GM19239 (cell line): ENCODE measurements around the gene ARVCF.

Source experiments
- DNase-seq: peaks from one replicate; pipeline ENCODE4 v3.0.0; 2011; ENCODE audit warnings: low spot score; ENCODE audit not compliant: insufficient read length
- FAIRE-seq: peaks from 2 replicates; lab custom pipeline; 2011; peaks lifted over from hg19 to GRCh38; lab: Jason Lieb, UNC

ARVCF gene

DNA sequence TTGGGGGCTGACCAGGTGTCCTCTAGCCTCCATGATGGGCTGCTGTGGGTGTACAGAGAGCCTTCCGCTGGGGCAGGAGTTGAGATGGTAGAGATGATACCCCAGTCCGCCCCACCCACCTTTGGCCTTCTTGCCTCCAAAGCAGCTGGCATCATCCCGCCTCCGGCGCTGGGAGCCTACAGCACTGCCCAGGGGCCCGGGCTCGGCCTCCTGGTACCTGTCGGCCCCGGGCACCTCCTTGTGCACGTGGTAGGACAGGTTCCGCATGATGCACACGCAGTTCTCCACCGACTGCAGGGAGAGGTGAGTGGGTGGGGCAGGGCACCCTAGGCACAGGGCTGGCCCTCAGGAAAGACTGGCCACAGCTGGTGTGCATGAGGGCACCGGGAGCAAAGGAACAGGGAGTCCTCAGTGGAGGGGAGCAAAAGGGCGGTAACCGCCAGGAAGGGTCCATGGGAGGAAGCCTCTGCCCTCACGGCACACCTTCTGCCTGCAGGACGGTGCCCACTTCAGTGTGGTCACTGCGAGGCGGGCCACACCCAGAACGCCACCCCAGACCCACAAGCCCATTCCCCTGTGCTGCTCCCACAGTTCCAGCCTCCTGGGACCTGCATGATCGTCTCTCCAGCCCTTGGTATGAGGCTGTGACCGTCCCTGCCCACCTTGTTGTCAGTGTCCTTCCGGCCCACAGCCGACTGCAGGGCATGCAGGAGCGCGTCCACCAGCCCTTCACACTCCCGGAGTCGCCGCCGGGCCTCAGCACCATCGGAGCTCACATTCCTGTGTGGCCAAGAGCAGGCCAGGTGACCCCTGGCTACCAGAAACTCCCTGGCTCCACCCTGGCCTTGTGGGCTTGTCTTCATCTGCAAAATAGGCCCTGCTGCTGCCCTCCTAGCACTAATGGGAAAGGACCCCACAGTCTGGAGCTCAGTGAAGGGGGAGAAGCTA, 39.1 kb downstream of the ARVCF start:
- DNase-seq (no peak), FAIRE-seq (no peak)

DNA sequence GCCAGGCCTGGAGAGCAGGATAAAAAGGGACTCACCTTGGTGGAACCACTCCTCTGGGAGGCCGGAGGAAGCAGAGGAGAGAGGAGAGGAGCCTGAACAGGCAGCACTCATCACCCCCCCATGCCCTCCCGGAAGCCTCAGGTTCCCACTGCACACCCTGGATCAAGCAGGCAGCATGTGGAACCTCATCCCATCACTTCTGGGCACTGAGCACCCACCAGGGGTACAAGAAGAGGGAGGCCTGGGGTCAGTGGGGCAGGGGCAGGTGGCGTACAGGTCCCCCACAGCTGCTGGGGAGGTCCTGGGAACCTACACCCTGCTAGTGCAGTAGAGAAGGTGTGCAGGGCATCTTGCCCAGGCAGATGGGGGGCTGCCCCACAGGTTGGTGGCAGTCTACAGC, 40.0 kb downstream of the ARVCF start:
- FAIRE-seq (no peak), DNase-seq (no peak)

DNA sequence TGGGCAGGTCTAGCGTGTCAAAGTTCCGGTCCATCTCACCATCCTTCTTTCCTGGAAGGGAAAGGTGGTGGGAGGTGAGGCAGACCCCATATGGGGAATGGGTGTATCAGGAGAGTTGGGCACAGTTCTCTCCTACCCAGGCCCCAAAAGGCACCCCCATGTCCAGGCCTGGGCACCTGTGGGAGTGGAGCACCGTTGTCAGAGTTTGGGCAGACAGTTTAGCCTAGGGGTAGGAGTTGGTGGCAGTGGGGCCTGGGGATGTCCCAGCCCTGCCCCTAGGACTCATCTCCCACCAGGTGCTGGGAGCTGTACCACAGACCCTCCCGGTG, 41.0 kb downstream of the ARVCF start:
- DNase-seq = no peak
- no peak for FAIRE-seq

DNA sequence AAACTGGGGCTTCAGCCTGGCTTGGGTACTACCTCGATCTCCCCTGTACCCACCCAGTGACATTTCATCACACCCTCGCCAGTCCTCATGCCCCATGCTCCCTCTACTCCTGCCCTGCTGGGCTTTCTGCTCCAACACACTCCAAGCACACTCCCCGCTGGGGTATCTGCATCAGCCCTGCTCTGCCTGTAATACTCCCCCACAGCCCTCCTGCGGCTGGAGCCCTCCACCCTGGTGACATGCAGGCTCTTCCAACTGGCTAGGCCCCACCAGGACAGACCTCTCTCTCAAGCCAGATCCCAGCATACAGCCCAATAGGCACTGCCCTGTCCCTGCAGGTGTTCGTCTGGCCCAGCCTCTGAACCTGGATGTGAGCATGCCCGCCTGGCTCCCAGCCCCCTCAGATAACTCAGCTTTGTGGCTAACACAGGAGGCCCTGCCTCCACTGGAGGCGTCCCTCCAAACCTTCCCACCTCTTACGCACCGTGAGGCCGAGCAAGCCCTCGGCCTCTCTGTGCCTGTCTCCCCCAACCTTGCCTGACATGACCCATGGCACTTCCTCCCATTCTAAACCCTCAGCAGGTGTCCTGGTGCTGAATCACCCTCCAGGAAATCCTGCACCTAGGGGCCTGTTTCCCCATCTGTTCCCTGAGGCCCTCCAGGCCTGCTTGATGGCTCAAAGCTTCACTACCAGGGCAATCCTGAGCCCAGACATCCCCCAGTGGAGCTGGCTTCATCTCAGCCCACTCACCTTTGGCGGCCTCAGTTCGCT, 41.5 kb downstream of the ARVCF start:
- no peak for DNase-seq
- FAIRE-seq = no peak

DNA sequence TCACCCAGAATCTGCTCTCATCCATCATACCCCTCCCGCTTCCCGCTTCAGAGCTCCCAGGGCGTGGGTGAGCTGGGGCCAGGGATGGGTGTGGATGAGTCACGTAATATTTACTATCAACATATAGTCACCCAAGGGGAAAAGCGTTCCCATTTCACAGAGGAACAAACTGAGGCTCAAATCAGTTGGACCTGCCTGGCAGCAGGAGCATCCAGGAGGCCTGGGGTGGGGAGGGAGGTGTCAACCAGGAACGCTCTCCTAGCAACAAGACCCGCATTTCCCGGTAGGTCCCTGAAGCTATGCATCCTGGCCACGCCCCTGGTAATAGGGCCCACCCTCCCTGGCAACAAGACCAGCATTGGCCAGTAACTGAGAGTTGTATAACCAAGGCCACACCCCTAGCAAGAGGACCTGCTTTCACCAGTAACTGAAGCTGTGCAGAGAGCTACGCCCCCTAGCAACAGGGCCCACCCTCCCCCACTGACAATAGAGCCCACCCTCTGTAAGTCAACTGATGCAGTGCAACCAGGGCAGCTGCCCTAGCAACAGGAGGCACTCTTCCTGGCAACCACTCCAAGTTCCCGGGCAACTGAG, 42.3 kb downstream of the ARVCF start:
- peak; percentile 86 for DNase-seq
- FAIRE-seq = peak; percentile 18

DNA sequence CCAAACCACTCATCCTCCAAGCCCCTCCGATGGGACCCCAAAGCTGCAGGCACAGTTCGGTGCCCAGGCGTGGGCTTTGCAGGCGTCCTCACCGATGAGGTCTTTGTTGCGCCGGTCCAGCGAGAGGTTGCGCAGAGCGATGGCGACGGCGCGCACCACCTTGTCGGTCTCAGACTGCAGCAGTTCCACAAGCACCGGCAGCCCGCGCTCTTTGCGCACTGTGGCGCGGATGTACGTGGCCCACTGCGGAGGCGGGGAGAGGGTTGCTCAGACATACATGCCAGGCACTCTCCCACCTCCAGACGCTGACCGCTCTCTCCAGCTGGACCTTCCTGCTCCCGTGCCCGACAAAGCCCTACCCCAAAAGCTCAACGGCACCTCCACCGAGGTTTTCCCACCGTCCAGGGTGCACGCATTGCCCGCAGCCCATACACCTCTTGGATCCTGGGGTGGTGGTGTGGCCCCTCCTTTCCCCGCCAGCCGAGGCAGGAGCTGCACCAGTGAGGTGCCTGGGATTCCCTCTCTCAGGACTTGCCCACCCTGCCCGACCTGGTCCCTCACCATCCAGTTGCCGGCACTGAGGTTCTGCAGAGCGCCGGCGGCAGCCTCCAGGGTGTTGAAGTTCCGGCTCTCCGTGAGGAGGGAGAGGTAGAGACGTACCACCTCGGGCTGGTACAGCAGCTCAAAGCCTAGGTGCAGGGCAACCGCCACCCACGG, 42.9 kb downstream of the ARVCF start:
- DNase-seq (no peak), FAIRE-seq (no peak)

DNA sequence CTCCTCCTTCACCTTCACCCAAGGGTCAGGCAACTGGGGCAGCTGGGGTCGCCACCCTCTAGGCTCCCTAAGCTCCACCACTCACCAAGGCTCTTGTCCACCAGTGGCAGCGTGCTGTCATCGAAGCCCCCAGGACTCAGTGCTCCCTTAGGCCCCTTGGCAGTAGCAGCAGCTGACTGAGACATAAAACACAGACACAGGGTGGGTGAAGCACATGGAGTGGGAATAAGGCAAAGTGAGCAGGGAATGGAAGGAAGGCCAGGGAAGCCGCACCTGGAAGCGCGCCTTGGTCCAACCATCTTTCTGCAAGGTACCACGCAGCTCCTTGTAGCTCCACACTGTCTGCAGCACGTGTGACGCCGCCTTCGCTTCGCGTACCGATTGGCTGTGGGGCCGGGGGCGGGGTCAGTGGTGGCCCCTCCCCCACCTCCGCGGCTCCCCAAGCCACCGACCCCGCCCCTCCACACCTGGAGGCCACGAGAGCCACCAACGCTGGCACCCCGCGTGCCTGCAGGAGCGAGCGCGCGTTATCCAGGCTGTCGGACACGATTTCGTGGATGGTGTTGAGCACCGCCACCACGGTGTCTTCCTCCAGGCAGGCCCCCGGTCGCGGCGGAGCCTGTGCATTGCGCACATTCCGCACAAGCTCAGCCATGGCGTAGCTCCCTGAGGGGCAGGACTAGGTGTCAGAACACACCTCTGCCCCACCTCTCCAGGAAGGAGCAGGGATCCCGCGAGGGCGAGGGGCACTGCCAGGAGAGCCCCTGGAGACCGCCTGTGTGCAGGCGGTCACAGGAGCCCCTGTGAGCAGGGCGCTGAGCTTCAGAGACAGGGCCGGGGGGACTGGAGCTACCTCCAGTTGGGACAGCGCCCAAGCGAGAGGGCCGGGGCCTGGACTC, 43.7 kb downstream of the ARVCF start:
- no peak for FAIRE-seq
- DNase-seq = no peak

DNA sequence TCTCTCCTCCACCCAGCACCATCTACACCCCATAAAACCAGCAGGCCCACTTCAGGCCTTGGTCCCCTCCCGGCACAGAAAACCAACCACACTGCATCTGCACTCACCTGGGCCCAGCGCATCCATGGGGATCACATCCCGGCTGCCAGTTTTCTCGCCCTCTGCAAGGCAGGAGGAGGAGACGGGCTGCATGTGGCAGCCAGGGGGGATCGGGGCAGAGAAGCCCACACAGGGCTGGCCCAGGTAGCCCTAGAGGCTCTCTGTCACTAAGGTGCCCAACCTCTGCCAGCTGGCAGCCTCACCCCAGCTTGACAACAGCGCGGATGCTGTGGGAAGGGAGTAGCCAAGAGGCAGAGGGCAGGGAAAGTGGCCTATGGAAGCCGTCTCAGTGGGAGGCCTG, 44.4 kb downstream of the ARVCF start:
- FAIRE-seq (no peak), DNase-seq (no peak)

DNA sequence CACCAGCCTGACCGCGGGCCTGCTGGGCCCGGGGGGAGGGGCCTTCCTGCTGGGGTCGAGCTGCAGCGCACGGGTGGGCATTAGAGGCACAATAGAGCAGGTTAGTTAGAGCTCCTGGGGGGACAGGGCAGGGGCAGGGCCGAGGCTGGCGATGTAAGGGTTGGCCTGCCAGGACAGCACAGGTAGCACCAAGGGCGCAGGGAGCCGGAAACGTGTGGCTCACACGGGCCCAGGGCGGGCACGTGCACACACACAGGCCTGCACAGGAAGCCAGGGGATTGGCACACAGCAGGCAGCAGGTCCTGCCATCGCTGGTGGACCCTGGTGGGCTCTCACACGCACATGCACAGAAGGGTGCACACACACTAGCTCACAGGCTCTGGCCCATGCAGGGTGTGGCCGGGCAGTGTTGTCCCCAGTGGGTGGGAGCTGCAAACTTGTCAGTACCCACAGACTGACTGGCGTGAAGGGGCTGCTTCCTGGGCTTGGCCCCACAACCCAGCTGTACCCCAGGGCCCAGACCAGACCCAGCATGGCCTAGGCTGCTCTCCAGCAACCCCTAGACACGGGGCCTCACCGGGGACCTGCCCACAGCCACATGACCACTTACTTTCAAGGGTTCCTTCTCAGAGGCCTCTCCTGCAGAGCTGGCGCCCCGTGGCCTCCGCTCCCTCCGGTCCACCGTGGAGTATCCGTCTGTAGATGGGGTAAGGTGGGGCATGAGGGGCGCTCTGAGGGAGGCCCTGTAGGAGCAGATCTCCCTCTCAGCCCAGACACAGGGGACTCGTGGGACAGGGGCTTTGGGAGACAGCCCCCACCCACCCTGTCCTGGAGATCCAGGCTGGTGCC, 45.1 kb downstream of the ARVCF start:
- no peak for FAIRE-seq
- DNase-seq = no peak

DNA sequence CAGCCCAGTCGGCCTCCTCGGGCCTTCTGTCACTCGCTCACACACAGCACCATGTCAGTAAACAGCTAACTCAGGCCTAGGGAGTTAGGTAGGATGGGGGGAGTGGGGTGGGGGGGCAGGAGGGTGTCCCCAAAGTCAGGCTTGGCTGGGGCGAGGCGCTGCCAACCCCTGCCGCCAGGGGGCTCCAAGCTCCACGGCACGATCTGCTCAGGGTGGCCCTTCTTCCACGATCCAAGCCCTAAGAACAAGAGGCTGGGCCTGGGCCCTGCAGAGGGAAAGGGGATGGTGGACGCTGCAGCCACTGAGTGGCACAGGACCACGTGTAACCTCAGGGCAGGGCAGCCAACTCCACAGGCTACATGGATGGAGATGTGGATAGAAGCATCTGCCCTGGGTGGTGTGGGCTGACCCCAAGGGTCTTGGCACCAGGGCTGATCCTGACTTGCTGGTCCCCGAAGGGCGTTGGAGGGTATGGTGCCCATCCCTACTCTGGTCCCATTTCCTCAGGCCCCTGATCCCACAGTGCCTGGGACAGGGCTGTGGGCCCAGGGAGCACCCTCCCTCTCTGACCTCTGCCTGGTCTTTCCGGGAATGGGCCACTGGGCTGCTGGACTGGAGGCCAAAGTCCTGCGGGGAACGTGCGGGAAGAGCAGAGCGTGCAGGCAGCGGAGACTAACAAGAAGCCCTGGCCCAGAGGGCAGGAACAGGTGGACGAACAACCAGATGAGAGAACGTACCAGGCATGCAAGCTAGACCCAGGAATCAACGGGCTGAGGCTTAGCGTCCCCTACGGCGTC, 45.9 kb downstream of the ARVCF start:
- no peak for FAIRE-seq
- peak; percentile 95 for DNase-seq

DNA sequence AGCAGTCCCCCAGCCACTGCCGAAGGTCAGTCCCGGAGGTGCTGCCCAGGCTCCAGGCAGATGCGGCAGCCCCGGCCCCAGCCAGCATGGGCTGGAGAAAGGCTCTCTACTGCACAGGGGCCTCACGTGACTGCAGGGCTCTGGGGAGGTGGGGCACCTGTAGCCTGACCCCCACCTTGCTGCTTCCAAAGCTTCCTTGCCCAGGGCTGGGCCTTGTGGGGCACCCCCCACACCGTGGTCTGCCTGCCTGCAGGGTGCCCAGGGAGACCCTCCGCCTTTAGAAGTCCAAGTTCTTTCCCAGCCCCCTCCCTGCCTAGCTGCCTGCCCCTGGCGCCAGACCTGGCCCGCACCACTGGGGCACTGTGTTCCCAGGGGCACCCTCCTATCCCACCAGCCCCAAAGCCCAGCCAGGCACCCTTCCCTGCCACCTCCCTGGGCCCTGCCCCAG, 46.6 kb downstream of the ARVCF start:
- FAIRE-seq = no peak
- no peak for DNase-seq

DNA sequence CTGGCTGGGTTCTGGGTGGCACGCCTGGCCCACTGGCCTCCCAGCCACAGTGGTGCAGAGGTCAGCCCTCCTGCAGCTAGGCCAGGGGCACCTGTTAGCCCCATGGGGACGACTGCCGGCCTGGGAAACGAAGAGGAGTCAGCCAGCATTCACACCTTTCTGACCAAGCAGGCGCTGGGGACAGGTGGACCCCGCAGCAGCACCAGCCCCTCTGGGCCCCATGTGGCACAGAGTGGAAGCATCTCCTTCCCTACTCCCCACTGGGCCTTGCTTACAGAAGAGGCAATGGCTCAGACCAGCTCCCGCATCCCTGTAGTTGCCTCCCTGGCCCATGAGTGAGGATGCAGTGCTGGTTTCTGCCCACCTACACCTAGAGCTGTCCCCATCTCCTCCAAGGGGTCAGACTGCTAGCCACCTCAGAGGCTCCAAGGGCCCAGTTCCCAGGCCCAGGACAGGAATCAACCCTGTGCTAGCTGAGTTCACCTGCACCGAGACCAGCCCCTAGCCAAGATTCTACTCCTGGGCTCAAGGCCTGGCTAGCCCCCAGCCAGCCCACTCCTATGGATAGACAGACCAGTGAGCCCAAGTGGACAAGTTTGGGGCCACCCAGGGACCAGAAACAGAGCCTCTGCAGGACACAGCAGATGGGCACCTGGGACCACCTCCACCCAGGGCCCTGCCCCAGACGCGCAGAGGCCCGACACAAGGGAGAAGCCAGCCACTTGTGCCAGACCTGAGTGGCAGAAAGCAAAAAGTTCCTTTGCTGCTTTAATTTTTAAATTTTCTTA, 47.3 kb downstream of the ARVCF start:
- DNase-seq (no peak), FAIRE-seq (no peak)

DNA sequence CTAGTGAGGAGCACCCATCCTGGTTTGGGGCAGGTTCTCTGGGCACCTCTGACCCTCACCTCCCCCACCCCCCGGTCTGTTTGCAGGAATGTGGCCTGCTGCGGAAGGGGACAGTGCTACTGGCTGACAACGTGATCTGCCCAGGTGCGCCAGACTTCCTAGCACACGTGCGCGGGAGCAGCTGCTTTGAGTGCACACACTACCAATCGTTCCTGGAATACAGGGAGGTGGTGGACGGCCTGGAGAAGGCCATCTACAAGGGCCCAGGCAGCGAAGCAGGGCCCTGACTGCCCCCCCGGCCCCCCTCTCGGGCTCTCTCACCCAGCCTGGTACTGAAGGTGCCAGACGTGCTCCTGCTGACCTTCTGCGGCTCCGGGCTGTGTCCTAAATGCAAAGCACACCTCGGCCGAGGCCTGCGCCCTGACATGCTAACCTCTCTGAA, 48.2 kb downstream of the ARVCF start:
- DNase-seq (no peak), FAIRE-seq (no peak)

DNA sequence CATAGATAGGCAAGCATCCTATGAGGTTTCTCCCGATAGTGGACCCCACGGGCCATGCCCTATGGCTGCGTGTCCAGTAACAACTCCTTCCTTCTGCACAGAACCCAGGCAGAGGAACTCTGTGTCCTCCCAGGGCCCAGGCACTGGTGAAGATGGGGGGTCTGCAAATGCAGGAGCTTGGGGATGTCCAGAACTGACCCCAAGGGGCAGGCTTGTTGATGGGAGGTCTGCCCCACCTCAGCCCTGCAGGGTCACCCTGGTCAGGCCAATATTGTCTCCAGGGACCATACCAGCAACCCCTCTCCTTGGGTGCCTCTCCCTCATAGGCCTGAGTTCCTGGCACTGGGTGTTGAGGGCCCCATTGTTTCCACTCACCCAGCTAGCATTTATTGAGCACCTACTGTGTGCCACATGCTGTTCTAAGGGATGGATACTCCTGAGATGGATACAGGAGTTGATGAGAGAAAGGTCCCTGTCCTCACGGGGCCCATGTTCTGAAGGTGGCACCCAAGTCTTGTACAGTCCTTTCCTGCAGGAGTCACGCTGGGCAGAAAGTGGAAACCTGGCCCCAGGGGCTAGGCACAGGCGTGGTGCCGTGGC, 48.7 kb downstream of the ARVCF start:
- no peak for FAIRE-seq
- DNase-seq = no peak

DNA sequence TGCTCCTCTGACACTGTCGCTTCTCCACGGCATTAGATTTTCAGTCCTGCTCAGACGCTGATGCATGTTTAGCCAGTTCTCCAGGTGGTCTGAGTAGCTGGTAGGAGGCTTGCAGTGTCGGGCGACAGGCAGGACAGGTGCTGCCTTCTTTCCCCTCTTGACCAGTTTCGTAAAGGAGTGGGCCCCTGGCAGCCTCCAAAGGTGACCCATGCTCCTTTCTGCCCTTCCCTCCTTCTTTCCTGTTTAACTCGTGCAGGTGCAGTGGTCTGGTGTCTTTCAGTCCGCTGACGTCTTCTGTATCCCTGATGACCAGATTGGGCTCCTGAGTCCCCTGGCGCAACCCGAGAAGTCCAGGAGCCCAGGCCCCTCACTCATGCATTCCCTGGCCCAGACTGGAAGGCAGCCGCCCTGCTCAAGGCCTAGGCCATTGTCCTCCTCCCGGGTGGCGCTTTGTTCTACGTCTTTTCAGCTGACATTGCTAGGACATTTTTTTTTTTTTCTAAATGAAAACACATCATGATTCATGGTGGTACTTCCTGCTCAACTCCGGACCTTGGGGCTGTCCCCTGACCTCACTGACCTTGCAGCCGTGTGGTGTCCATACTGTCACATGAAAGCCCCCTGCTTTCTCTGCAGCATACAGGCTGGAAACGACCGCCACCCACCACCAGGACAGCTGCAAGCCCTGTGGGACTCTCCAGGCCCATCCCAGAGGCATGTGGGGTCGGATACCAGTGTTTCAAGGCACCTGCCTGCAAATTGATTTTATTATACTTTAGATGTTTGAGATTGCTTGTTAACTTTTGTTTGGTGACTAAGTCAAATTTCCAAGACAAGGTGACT, 49.5 kb downstream of the ARVCF start:
- DNase-seq = no peak
- no peak for FAIRE-seq
